ENCODE measurements around the gene MGST3.

The MGST3 gene

DNA sequence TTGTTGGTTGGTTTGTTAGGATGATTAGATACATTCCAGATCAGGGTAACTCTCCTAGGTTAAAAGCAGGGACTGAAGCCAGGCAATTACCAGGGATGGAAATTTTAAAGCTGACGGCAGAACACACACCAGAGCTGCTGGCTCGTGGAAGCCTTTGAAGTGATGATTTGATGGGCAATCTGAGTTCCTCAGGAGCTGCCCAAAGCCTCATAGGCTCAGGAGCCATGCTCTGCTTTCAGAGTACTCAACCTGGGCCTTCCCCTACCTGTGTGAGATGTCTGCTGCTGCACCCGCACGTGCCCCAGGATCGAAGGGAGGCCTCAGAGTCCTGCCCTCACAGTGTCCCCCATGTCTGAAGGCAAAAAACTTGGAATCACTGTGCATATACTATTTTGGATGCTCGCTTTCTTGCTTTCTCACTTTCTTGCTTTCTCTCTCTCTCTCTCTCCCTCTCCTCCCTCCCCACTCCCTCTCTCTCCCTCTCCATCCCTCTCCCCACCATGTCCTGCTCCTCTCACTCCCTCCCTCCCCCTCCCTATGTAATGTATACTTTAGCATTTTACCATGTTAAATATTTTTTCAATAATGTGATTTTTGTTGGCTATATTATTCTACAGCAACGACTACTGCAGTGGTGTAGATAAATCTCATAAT lies 18.0 kb downstream of the MGST3 start:
- no peak for TF ChIP-seq USF1 (IDR thresholded peaks at IDR 0.05)
- no peak for TF ChIP-seq NFIC (IDR thresholded peaks at IDR 0.05)
- no peak for TF ChIP-seq EGR1 (IDR thresholded peaks at IDR 0.05)

- TF ChIP-seq REST (IDR thresholded peaks at IDR 0.05; ENCODE audit: low read depth), result no peak
- TF ChIP-seq EP300 (IDR thresholded peaks at IDR 0.05; ENCODE audit: borderline replicate concordance), result no peak
- TF ChIP-seq TEAD4 (IDR thresholded peaks at IDR 0.05), result no peak
- TF ChIP-seq, protein P1, sequence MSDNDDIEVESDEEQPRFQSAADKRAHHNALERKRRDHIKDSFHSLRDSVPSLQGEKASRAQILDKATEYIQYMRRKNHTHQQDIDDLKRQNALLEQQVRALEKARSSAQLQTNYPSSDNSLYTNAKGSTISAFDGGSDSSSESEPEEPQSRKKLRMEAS (IDR thresholded peaks at IDR 0.05), result no peak
- no peak for TF ChIP-seq YY1 (IDR thresholded peaks at IDR 0.05; ENCODE audit: low read depth)
- TF ChIP-seq USF1 (IDR thresholded peaks at IDR 0.05), result no peak
- TF ChIP-seq CREB1 (IDR thresholded peaks at IDR 0.05; ENCODE audit: low read depth), result no peak
- no peak for TF ChIP-seq ZBTB7A (IDR thresholded peaks at IDR 0.05; ENCODE audit: low read depth)
- no peak for TF ChIP-seq EGR1 (IDR thresholded peaks at IDR 0.05)
- no peak for TF ChIP-seq TAF1 (IDR thresholded peaks at IDR 0.05; ENCODE audit: low read depth)
- no peak for TF ChIP-seq NFIC (IDR thresholded peaks at IDR 0.05)
- no peak for TF ChIP-seq TCF12 (IDR thresholded peaks at IDR 0.05; ENCODE audit: low read depth)
- no peak for TF ChIP-seq CEBPB (IDR thresholded peaks at IDR 0.05)
- TF ChIP-seq RAD21 (IDR thresholded peaks at IDR 0.05; ENCODE audit: low read depth), result no peak
These were observed 20.1 kb downstream of the MGST3 start for GRCh38 chr1:165650981-165651625.

- TF ChIP-seq TCF12 (IDR thresholded peaks at IDR 0.05; ENCODE audit: low read depth) (no peak), RAD21 (IDR thresholded peaks at IDR 0.05; ENCODE audit: low read depth) (no peak), NFIC (IDR thresholded peaks at IDR 0.05) (no peak), EGR1 (IDR thresholded peaks at IDR 0.05) (no peak), YY1 (IDR thresholded peaks at IDR 0.05; ENCODE audit: low read depth) (no peak), TAF1 (IDR thresholded peaks at IDR 0.05; ENCODE audit: low read depth) (no peak), CREB1 (IDR thresholded peaks at IDR 0.05; ENCODE audit: low read depth) (no peak), ZBTB7A (IDR thresholded peaks at IDR 0.05; ENCODE audit: low read depth) (no peak), USF1 (IDR thresholded peaks at IDR 0.05) (no peak)
These were observed 28.5 kb downstream of the MGST3 start for GRCh38 chr1:165659581-165659895.

DNA sequence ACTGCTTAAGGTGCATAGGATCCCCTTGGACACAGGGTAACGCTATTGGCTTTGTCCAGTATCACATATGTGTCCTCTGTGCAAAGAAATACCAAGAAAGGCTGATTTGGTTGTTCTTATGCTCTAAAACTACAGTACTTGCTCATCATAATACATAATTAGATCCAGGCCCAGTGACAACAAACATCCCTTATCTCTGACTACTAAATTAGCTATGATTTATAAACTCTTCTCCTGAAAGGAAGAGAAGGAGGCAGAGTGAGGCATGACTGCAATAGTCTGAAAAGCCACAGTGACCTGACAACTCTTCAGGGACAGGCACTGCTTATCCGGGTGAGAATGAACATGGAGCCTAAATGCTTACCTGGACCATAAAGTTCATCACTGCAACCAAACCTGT lies 30.7 kb downstream of the MGST3 start:
- TF ChIP-seq ZBTB7A (IDR thresholded peaks at IDR 0.05; ENCODE audit: low read depth) (no peak), TEAD4 (IDR thresholded peaks at IDR 0.05) (no peak), RAD21 (IDR thresholded peaks at IDR 0.05; ENCODE audit: low read depth) (no peak), EGR1 (IDR thresholded peaks at IDR 0.05) (no peak), CREB1 (IDR thresholded peaks at IDR 0.05; ENCODE audit: low read depth) (no peak), EP300 (IDR thresholded peaks at IDR 0.05; ENCODE audit: borderline replicate concordance) (no peak), FOXM1 (IDR thresholded peaks at IDR 0.05; ENCODE audit: borderline replicate concordance, low read depth) (no peak), USF1 (IDR thresholded peaks at IDR 0.05) (no peak), REST (IDR thresholded peaks at IDR 0.05; ENCODE audit: low read depth) (no peak), NFIC (IDR thresholded peaks at IDR 0.05) (no peak), TAF1 (IDR thresholded peaks at IDR 0.05; ENCODE audit: low read depth) (no peak)
- TF ChIP-seq, protein P1 (IDR thresholded peaks at IDR 0.05), result no peak

DNA sequence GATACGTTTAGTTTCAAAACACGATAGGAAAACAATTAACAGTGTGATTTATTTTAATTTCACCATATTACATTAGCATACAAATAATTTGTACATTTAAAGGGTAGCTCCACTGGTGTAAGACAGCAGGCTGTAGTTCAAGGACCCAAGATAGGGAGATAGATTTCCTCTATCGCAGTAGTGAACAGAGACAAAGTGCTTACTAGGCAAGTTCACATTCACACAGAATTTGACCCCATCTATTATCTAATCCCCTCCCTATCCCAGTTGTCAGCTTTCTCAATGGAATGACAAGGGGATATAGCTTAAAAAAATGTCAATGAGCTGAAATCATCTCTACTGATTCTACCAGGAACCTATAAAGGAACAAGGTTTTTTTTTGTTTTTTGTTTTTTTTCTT lies 31.2 kb downstream of the MGST3 start:
- TF ChIP-seq FOXM1 (IDR thresholded peaks at IDR 0.05; ENCODE audit: borderline replicate concordance, low read depth) (no peak), EGR1 (IDR thresholded peaks at IDR 0.05) (no peak), YY1 (IDR thresholded peaks at IDR 0.05; ENCODE audit: low read depth) (no peak), CEBPB (IDR thresholded peaks at IDR 0.05) (no peak), CREB1 (IDR thresholded peaks at IDR 0.05; ENCODE audit: low read depth) (no peak), TEAD4 (IDR thresholded peaks at IDR 0.05) (no peak), RAD21 (IDR thresholded peaks at IDR 0.05; ENCODE audit: low read depth) (no peak), ZBTB7A (IDR thresholded peaks at IDR 0.05; ENCODE audit: low read depth) (no peak), TCF12 (IDR thresholded peaks at IDR 0.05; ENCODE audit: low read depth) (no peak)
- TF ChIP-seq, protein P1 (IDR thresholded peaks at IDR 0.05), result no peak
